Muscle of leg (tissue), 11 donors: ENCODE data around the gene MT1G. TPM values are rescaled to one million over a fixed set of nuclear protein-coding genes. Genes with fewer than 3 reads are reported as not detected.
"Not testable (repeated sequence)": the region's sequence is repeated elsewhere in the genome, so short reads cannot be mapped to it uniquely, and the experiment has no call there.

Experiments used
- DNase-seq: peaks from one replicate; pipeline ENCODE4 v3.0.0; 2013
- H3K27ac ChIP-seq: one replicate; pipeline ENCODE4 v1.5.1; 2013; ENCODE audit warnings: mild to moderate bottlenecking, low read length, control low read depth
- H3K27me3 ChIP-seq: one replicate; pipeline ENCODE4 v1.6.1; 2013; ENCODE audit warnings: low read length; ENCODE audit not compliant: control insufficient read depth, insufficient read depth
- H3K36me3 ChIP-seq: one replicate; pipeline ENCODE4 v1.6.1; 2013; ENCODE audit warnings: low read length; ENCODE audit not compliant: control insufficient read depth, insufficient read depth
- H3K4me1 ChIP-seq: one replicate; pipeline ENCODE4 v1.6.1; 2013; ENCODE audit warnings: low read length; ENCODE audit not compliant: control insufficient read depth, insufficient read depth
- H3K4me3 ChIP-seq: one replicate; pipeline ENCODE4 v1.5.1; 2013; ENCODE audit warnings: low read length, control low read depth
- H3K9me3 ChIP-seq: replicated peaks from 2 replicates; pipeline ENCODE4 v1.6.1; 2013; ENCODE audit warnings: low read depth, low read length; ENCODE audit not compliant: control insufficient read depth
- whole genome bisulfite sequencing: methylation state at CpG from one replicate; pipeline ENCODE4 v1.1.5; 2013; ENCODE audit warnings: missing lambda C conversion rate; ENCODE audit not compliant: insufficient coverage; 5-methylcytosine and 5-hydroxymethylcytosine counted together
- polyA plus RNA-seq, 8 donors: library from polyadenylated mRNA; unstranded; fragments of 120-200 nt; gene quantifications; one replicate each; pipeline versions ENCODE4 v1.2.1 to v1.2.3, GENCODE V29; 2013; ENCODE audit warnings: inconsistent platforms in 1 of 8, low replicate concordance in 1 of 8; ENCODE audit not compliant: insufficient read length in 8 of 8, insufficient read depth in 1 of 8
- total RNA-seq: library from RNA; stranded (reverse); fragments of 120-200 nt; gene quantifications from one replicate; pipeline ENCODE4 v1.2.4, GENCODE V29; 2013

Gene MT1G
- total and polyA plus RNA-seq, 9 donors = 0.42 to 21.4 (median 1.2) TPM; not detected in 2

GRCh38 chr16:56665286-56666261 lies 2.3 kb downstream of the MT1G start:
- H3K9me3 ChIP-seq, H3K27ac ChIP-seq, H3K36me3 ChIP-seq, H3K4me3 ChIP-seq: not testable (repeated sequence)
- Histone ChIP-seq H3K27me3 (peaks cover 89% of the 10 kb centered on the region), H3K4me1 (peaks cover 22% of the 10 kb centered on the region)
- peak; percentile 62 for DNase-seq
- no CpG with 5 or more reads among the region's 8 CpGs for WGBS

- Histone ChIP-seq H3K9me3 (no peaks in the 10 kb centered on the region), H3K4me3 (no peak overlapping the region), H3K4me1 (peaks cover 14% of the 10 kb centered on the region), H3K36me3 (no peaks in the 10 kb centered on the region), H3K27me3 (peaks cover 89% of the 10 kb centered on the region), H3K27ac (no peak overlapping the region)
- no peak for DNase-seq
- no CpG with 5 or more reads among the region's 1 CpG for WGBS
Measured at GRCh38 chr16:56664506-56664905, 3.4 kb downstream of the MT1G start.

DNA sequence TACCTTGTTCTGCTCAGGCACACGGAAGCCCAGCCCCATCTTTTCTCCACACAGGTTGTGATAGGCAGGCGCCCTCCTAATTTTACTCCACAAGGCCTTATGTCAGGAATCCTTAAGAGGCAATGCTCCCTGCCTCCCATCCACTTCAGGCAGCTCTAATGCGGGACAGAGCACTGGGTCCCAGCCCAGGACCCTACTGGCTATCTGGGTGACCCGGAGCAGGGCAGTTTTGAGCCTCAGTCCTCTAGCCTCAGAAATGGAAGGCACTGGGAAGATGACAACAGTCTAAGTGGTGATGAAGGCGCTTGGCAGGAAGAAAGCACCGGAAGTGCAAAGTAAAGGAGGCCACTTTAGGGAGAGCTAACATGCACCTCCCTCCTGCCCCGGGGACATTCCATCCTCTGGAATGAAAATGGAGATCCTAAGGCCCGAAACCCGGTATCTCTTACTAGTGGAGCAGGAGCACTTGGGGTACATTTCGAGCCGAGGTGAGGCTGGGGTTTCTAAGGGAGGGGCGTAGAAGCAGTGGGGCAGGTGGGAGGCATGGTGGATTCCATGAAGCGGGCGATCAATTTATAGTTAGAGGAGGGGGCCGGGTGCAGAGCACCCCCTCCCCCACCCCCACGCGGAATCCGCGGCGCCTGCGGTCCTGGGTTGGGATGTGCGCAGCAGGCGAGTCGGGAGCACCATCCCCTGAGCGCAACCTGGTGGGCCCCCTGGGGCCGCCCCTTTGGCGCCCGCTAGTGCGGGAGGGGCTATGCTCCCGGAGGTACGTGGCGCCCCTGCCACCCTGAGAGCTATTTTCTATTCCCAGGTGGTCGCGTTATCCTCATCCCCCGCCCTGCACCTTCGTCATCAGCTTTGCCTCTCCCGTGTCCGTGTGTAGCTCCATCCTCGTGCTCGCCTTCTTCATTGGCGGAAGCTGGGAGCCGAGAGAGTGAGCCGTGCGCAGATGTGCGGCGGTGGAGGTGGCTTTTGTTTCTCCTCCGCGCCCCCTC lies 5.2 kb downstream of the MT1G start:
- H3K27me3 ChIP-seq = peaks cover 88% of the 10 kb centered on the region
- DNase-seq = peak; percentile 36
- no peak overlapping the region for H3K4me3 ChIP-seq
- H3K27ac ChIP-seq = no peak overlapping the region
- H3K9me3 ChIP-seq = no peaks in the 10 kb centered on the region
- no peaks in the 10 kb centered on the region for H3K36me3 ChIP-seq
- peaks cover 17% of the 10 kb centered on the region for H3K4me1 ChIP-seq
- WGBS = 10% methylated on average over 26 of the region's 48 CpGs

DNA sequence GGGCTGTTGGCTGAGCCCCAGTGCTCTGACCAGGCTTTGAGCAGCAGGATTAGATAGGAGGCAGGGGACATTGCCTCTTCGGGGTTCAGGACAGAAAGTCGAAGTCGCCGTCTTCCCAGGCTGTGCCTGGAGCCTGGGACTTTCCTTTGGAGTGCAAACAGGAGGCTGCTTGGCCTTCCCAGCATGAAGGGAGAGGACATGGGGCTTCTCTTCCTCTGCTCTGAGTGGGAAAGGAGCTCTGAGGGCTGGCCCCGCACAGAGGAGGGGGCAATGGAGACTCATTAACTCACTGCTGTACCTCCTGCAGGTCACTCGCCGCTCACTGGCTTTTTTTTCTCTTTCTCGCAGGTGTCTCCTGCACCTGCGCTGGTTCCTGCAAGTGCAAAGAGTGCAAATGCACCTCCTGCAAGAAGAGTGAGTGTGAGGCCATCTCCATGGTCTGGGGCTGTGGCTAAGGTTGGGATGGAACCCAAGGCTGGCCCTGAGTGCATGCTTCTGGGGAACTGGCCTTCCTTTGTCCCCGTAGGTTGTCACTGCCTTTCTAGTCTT lies 9.5 kb downstream of the MT1G start:
- DNase-seq = no peak
- H3K27ac ChIP-seq = no peak overlapping the region
- H3K36me3 ChIP-seq = no peaks in the 10 kb centered on the region
- H3K4me3 ChIP-seq = peak overlapping the region; percentile 42
- WGBS = 4% methylated on average over 7 of the region's 10 CpGs
- H3K9me3 ChIP-seq = no peaks in the 10 kb centered on the region
- peaks cover 69% of the 10 kb centered on the region for H3K27me3 ChIP-seq
- peaks cover 21% of the 10 kb centered on the region for H3K4me1 ChIP-seq

GRCh38 chr16:56657555-56658326 lies 10.1 kb downstream of the MT1G start, which contains the start of gene MT1F:
Gene MT1F (plus strand): TSS chr16:56657959. CDS start chr16:56658059, 100 bp downstream.
- H3K4me1 ChIP-seq = peaks cover 19% of the 10 kb centered on the region
- peak; percentile 28 for DNase-seq
- H3K9me3 ChIP-seq = no peaks in the 10 kb centered on the region
- no peaks in the 10 kb centered on the region for H3K36me3 ChIP-seq
- under 1% methylated on average over 44 of the region's 46 CpGs for WGBS
- H3K27ac ChIP-seq = no peak within 1 kb of the TSS
- peaks cover 64% of the 10 kb centered on the region for H3K27me3 ChIP-seq
- H3K4me3 ChIP-seq = peak within 1 kb of the TSS; percentile 42

DNA sequence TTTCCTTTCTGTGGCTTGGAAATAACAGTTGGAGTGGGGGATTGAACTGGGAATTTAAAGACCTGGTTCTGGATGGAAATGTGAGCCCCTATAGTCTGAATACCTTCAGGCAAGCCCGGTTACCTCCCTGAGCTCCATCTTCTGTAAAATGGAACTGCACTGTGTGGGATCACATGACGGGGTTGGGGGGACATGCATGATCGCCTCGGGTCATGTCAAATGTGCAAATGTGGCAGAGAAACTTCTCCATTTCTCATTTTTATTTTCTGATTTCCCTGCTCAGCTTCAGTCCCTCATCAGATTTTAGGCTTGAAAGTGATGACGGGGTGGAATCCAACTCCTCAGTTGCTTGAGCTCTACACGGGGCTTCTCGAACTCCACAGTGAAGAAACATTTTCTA lies 14.6 kb downstream of the MT1G start:
- WGBS = 40% methylated on average over 1 of the region's 7 CpGs
- no peak for DNase-seq

DNA sequence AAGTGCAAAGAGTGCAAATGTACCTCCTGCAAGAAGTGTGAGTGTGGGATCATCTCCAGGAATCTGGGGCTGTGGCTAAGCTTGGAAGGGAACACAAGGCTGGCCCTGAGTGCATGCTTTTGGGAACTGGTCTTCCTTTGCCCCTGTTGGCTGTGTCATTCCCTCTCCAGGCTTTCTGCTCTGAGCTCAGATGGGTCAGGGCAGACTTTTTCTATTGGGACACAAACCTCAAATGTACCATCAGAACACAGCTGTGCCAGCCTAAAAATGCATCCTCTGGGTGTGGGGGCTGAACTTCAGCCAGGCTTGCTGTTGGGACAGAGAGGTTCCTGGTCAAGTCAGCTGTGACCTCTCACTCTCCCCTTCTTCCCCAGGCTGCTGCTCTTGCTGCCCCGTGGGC lies 15.3 kb downstream of the MT1G start:
- Histone ChIP-seq H3K36me3 (no peaks in the 10 kb centered on the region), H3K9me3 (no peaks in the 10 kb centered on the region), H3K27me3 (peaks cover 56% of the 10 kb centered on the region), H3K27ac (no peak overlapping the region), H3K4me1 (peaks cover 6% of the 10 kb centered on the region), H3K4me3 (no peak overlapping the region)
- DNase-seq = no peak
- WGBS = 89% methylated on average over 1 of the region's 1 CpG

More for the DNA sequence above, 14.6 kb downstream of the MT1G start:
- Histone ChIP-seq H3K9me3 (no peaks in the 10 kb centered on the region), H3K27ac (no peak overlapping the region), H3K27me3 (peaks cover 56% of the 10 kb centered on the region), H3K36me3 (no peaks in the 10 kb centered on the region), H3K4me3 (no peak overlapping the region), H3K4me1 (peaks cover 12% of the 10 kb centered on the region)

- Histone ChIP-seq H3K9me3 (no peaks in the 10 kb centered on the region), H3K36me3 (no peaks in the 10 kb centered on the region), H3K4me3 (no peak within 1 kb of the TSS), H3K4me1 (no peaks in the 10 kb centered on the region), H3K27ac (no peak within 1 kb of the TSS), H3K27me3 (peaks cover 56% of the 10 kb centered on the region)
- no peak for DNase-seq
- 46% methylated on average over 5 of the region's 7 CpGs for WGBS
Measured at GRCh38 chr16:56651586-56651985, 16.3 kb downstream of the MT1G start, which contains the start of gene MT1B. Gene MT1B (plus strand): TSS chr16:56651886. CDS start chr16:56651954, 68 bp downstream.

DNA sequence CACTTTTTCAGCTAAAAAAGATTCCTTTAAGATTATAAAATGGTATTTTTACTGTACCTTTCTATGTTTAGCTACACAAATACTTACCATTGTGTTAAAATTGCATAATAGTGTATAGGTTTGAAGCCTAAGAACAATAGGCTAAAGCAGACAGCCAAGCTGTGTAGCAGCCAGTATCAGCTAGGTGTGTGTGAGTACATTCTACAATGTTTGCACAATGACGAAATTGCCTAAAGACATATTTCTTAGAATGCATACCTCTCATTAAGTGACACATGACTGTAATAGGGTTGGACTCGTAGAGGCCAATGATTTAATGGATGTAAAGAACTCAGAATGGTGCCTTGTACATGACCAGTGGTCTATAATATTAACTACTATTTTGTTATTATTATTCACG lies 18.0 kb downstream of the MT1G start:
- WGBS = no CpG with 5 or more reads among the region's 3 CpGs
- DNase-seq = no peak
- Histone ChIP-seq H3K27ac (no peak overlapping the region), H3K36me3 (no peaks in the 10 kb centered on the region), H3K9me3 (no peaks in the 10 kb centered on the region), H3K4me3 (no peak overlapping the region), H3K27me3 (peaks cover 66% of the 10 kb centered on the region), H3K4me1 (no peaks in the 10 kb centered on the region)
